Measurements from ENCODE around the gene HLA-DPB1. TPM values are rescaled to one million over a fixed set of nuclear protein-coding genes. Genes with fewer than 3 reads are reported as not detected.
A peak's percentile ranks its signal among the peaks of the same experiment; 100 is the strongest.

The HLA-DPB1 gene
- total RNA-seq, 2 experiments from 2014 or later = 29.0 to 31.7 TPM

DNA sequence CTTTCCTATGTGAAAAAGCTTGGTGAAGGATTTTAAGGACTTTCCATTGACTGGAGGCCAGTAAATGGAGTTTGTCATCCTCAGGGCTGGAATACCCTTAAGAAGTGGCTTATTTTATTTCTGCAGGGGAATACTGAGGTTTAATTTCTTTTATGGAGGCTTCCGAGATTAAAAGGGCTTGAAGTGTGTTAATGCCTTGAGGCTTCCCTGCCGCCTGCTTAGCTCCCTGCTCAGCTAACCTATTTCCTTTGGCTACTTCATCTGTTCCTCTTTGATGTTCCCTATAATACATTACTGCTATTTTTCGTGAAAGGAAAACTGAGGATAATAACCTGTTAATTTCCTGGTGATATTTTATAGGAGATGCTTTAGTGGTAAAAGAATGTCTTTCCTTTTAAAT, 44.2 kb downstream of the HLA-DPB1 start:
- H3K36me3 ChIP-seq (ENCODE audit: insufficient read depth, low read length) = no peaks in the 10 kb centered on the region
- peaks cover 16% of the 10 kb centered on the region for H3K4me1 ChIP-seq (ENCODE audit: insufficient read depth, low read length)
- TF ChIP-seq, protein P1, sequence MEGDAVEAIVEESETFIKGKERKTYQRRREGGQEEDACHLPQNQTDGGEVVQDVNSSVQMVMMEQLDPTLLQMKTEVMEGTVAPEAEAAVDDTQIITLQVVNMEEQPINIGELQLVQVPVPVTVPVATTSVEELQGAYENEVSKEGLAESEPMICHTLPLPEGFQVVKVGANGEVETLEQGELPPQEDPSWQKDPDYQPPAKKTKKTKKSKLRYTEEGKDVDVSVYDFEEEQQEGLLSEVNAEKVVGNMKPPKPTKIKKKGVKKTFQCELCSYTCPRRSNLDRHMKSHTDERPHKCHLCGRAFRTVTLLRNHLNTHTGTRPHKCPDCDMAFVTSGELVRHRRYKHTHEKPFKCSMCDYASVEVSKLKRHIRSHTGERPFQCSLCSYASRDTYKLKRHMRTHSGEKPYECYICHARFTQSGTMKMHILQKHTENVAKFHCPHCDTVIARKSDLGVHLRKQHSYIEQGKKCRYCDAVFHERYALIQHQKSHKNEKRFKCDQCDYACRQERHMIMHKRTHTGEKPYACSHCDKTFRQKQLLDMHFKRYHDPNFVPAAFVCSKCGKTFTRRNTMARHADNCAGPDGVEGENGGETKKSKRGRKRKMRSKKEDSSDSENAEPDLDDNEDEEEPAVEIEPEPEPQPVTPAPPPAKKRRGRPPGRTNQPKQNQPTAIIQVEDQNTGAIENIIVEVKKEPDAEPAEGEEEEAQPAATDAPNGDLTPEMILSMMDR (IDR thresholded peaks at IDR 0.05) = no peak
- no peak for DNase-seq
- ChIA-PET CTCF (interaction anchor here (1.4 kb wide), 1 partner anchor 128 kb away, joined by 6 read pairs; no protein-coding TSS in a partner anchor), POLR2A (interaction anchor here (2.9 kb wide), 1 partner anchor 129 kb away, joined by 11 read pairs; no protein-coding TSS in a partner anchor)
- no peaks in the 10 kb centered on the region for H3K36me3 Mint-ChIP-seq (ENCODE audit: low read depth)
- H3K27me3 Mint-ChIP-seq = peaks cover 56% of the 10 kb centered on the region
- peaks cover 12 to 14% of the 10 kb centered on the region in 2 experiments for H3K9me3 ChIP-seq (ENCODE audit: control insufficient read depth in 1 of 2, insufficient read depth in 1 of 2, low read length in 2 of 2)
- H3K27ac Mint-ChIP-seq = no peak overlapping the region
- peaks cover 7% of the 10 kb centered on the region for H3K9me3 Mint-ChIP-seq
- H3K4me3 ChIP-seq (ENCODE audit: low read length) = no peak overlapping the region
- H3K27ac ChIP-seq (ENCODE audit: low read depth in 1 of 2, low read length in 2 of 2) = no peak overlapping the region
- peaks cover 15% of the 10 kb centered on the region for H3K4me1 Mint-ChIP-seq (ENCODE audit: low read depth)
- intact Hi-C loops (cut with DNase I, micrococcal nuclease) = loop anchor here in 1 of 2 experiments (10.0 kb wide), 1 partner anchor 355 kb away; no protein-coding TSS in a partner anchor
- H3K4me3 Mint-ChIP-seq = no peak overlapping the region
- peaks cover 23 to 29% of the 10 kb centered on the region in 2 experiments for H3K27me3 ChIP-seq (ENCODE audit: control insufficient read depth in 1 of 2, insufficient read depth in 2 of 2, low read length in 2 of 2)
- ATAC-seq (ENCODE audit: poor library complexity) = no peak

DNA sequence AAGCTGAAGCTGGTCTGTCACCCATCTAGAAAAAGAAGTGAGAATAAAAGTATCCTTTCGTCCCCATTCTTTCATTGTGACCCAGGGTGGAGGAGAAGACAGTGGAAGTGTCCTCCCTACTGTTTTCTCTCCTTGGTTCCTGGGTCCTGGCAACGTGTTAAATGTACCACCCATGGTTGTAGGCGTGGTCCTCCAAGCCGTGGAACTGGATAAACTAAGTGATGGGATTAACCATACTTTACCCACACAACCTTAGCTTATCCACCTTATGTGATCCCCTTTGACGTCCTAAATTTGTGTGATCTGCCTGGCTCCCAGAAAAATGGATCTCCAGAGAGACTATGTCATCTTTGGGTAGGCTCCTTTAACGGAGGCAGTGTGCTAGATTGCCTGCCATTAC, 47.4 kb downstream of the HLA-DPB1 start:
- intact Hi-C loops (cut with DNase I, micrococcal nuclease) = loop anchor here in 1 of 2 experiments (10.0 kb wide), 1 partner anchor 352 kb away; no protein-coding TSS in a partner anchor
- no peak overlapping the region for H3K27ac ChIP-seq (ENCODE audit: low read depth in 1 of 2, low read length in 2 of 2)
- ChIA-PET CTCF (interaction anchor here (1.9 to 2.2 kb wide), 2 partner anchors 74 to 125 kb away, joined by 5 to 6 read pairs; no protein-coding TSS in a partner anchor), POLR2A (no interaction called here)
- H3K9me3 ChIP-seq (ENCODE audit: control insufficient read depth in 1 of 2, insufficient read depth in 1 of 2, low read length in 2 of 2) = peaks cover 5 to 14% of the 10 kb centered on the region in 2 experiments
- no peaks in the 10 kb centered on the region for H3K36me3 Mint-ChIP-seq (ENCODE audit: low read depth)
- H3K9me3 Mint-ChIP-seq = peaks cover 7% of the 10 kb centered on the region
- ATAC-seq (ENCODE audit: poor library complexity) (no peak), DNase-seq (no peak)
- peaks cover 5% of the 10 kb centered on the region for H3K4me1 Mint-ChIP-seq (ENCODE audit: low read depth)
- TF ChIP-seq, protein P1 (IDR thresholded peaks at IDR 0.05) = no peak
- H3K27me3 ChIP-seq (ENCODE audit: control insufficient read depth in 1 of 2, insufficient read depth in 2 of 2, low read length in 2 of 2) = peaks cover 0 to 2% of the 10 kb centered on the region in 2 experiments
- no peaks in the 10 kb centered on the region for H3K4me1 ChIP-seq (ENCODE audit: insufficient read depth, low read length)
- H3K4me3 ChIP-seq (ENCODE audit: low read length) = no peak overlapping the region
- H3K36me3 ChIP-seq (ENCODE audit: insufficient read depth, low read length) = no peaks in the 10 kb centered on the region
- H3K27me3 Mint-ChIP-seq = peaks cover 40% of the 10 kb centered on the region
- no peak overlapping the region for H3K27ac Mint-ChIP-seq
- no peak overlapping the region for H3K4me3 Mint-ChIP-seq

DNA sequence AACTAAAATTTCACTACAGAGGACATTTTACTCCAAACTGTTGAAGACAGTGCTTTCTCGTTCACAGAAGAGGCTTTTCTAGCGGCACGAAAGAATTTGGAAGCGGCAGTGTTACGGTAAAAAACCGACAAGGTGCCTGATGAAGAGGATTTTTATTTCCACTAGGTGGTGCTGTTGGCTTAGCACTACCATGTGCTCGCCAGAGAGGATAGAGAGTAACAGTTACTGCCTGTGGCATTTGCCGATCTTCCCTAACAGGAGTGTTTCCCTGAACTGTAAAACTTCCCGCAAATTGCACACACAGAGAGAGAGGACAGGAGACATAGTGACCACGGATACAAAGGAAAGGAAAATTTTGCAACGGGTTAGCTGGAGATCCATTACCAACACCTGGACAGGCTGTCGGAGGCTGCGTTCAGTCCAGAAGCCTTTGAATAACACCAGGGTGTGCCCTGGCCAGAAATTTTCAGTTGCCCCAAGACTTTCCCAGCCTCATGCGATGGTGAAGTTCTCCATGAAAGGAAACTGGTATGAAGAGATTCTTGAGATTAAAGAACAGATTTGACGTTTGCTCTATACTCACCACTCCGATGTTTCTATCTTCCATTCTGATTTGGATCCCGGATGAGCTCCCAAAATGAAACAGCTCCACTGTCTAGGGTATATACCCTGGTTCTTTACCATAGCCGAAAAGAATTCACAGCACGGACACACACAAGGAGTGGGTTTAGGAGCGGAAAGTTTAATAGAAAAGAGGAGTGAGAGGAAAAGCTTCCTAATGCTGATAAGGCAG, 48.1 kb downstream of the HLA-DPB1 start:
- Mint-ChIP-seq H3K4me1 (ENCODE audit: low read depth) (no peaks in the 10 kb centered on the region), H3K4me3 (no peak overlapping the region), H3K27me3 (peaks cover 33% of the 10 kb centered on the region), H3K36me3 (ENCODE audit: low read depth) (no peaks in the 10 kb centered on the region), H3K9me3 (peaks cover 7% of the 10 kb centered on the region), H3K27ac (no peak overlapping the region)
- intact Hi-C loops (cut with DNase I, micrococcal nuclease) = loop anchor here in 1 of 2 experiments (10.0 kb wide), 1 partner anchor 351 kb away; no protein-coding TSS in a partner anchor
- Histone ChIP-seq H3K27ac (ENCODE audit: low read depth in 1 of 2, low read length in 2 of 2) (no peak overlapping the region), H3K4me3 (ENCODE audit: low read length) (no peak overlapping the region), H3K9me3 (ENCODE audit: control insufficient read depth in 1 of 2, insufficient read depth in 1 of 2, low read length in 2 of 2) (peaks cover 5 to 14% of the 10 kb centered on the region in 2 experiments), H3K36me3 (ENCODE audit: insufficient read depth, low read length) (no peaks in the 10 kb centered on the region), H3K4me1 (ENCODE audit: insufficient read depth, low read length) (no peaks in the 10 kb centered on the region), H3K27me3 (ENCODE audit: control insufficient read depth in 1 of 2, insufficient read depth in 2 of 2, low read length in 2 of 2) (no peaks in the 10 kb centered on the region)
- POLR2A ChIA-PET = no interaction called here
- TF ChIP-seq, protein P1 (IDR thresholded peaks at IDR 0.05) = peak; percentile 20
- CTCF ChIA-PET = interaction anchor here (1.2 to 2.2 kb wide), 3 partner anchors 24 to 124 kb away, joined by 3 to 6 read pairs (median 5); no protein-coding TSS in a partner anchor
- peak in 3 of 14 experiments; percentile 42 to 47 (median 44) for DNase-seq
- no peak for ATAC-seq (ENCODE audit: poor library complexity)

Measured in CD4-positive, alpha-beta T cell (primary cell).